Activated CD4-positive, alpha-beta T cell treated with anti-CD3 and anti-CD28 coated beads, Interleukin-2, amount 10 ng/mL, durations not matched to agents 24 days and 14 days (primary cell): ENCODE data around the gene ANKRD11. TPM values are rescaled to one million over a fixed set of nuclear protein-coding genes. Genes with fewer than 3 reads are reported as not detected.
"Not testable (repeated sequence)": the region's sequence is repeated elsewhere in the genome, so short reads cannot be mapped to it uniquely, and the experiment has no call there.

Experiments used
- DNase-seq: peaks from one replicate; pipeline ENCODE4 v3.0.0; 2022
- H3K27ac Mint-ChIP-seq: one replicate; pipeline ENCODE4 v1.8.0; 2022; ENCODE audit warnings: mild to moderate bottlenecking, mixed read lengths
- H3K27me3 Mint-ChIP-seq: one replicate; pipeline ENCODE4 v1.8.0; 2022; ENCODE audit warnings: mixed read lengths
- H3K36me3 Mint-ChIP-seq: one replicate; pipeline ENCODE4 v1.8.0; 2022; ENCODE audit warnings: low read depth, mild to moderate bottlenecking, mixed read lengths
- H3K4me1 Mint-ChIP-seq: one replicate; pipeline ENCODE4 v1.8.0; 2021; ENCODE audit warnings: mixed read lengths
- H3K4me3 Mint-ChIP-seq: one replicate; pipeline ENCODE4 v1.8.0; 2022; ENCODE audit warnings: mild to moderate bottlenecking, moderate library complexity, mixed read lengths
- H3K9me3 Mint-ChIP-seq: one replicate; pipeline ENCODE4 v1.8.0; 2021; ENCODE audit warnings: mixed read lengths
- intact Hi-C: fragments of 100-400 bp; cut with micrococcal nuclease; formaldehyde crosslinking; loops from one replicate; pipeline ENCODE4 v1.15.1; 2023
- total RNA-seq: library from RNA; stranded (reverse); gene quantifications from 2 replicates; pipeline ENCODE4 v1.2.3, GENCODE V29; 2022

Gene ANKRD11
- total RNA-seq, 1 donor from 2014 or later, result 152 TPM

- Mint-ChIP-seq H3K27me3 (no peaks in the 10 kb centered on the region), H3K9me3 (no peaks in the 10 kb centered on the region), H3K4me1 (peaks cover 76% of the 10 kb centered on the region), H3K36me3 (peaks cover 27% of the 10 kb centered on the region), H3K27ac (no peak overlapping the region), H3K4me3 (peak overlapping the region; percentile 6)
- no peak for DNase-seq
- intact Hi-C loops, result no loop called here
These were observed 8.9 kb downstream of the ANKRD11 start for GRCh38 chr16:89481356-89481955.

DNA sequence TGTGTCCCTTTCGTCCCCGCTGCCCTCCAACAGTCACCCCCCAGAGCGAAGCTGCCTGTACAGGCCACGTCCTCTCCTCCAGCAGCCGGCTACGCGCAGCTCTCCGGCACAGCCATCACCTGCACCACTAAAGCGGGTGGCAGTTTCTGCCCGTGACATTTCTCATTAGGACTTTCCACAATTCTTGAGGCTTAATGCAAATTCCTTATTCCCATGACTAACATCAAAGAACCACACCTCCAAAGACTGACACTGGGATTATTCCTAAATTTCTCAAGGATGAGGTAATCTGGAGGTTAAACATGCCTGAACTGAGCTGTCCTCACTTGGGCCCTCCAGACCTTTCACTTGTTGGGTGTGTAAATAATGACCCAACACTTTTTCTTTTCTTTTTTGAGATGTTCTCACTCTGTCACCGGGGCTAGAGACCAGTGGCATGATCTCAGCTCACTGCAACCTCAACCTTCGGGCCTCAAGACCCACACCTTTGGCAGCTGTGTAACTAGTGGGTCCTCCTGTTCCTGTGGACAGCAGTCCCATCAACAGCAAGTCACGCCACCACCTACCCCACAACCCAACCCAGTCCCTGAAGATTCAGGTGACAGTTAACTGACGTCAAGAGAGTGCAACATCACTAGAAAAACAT lies 11.7 kb downstream of the ANKRD11 start:
- H3K4me3 Mint-ChIP-seq, result peak overlapping the region; percentile 56
- peak overlapping the region; percentile 55 for H3K27ac Mint-ChIP-seq
- DNase-seq, result no peak
- intact Hi-C loops, result no loop called here
- H3K9me3 Mint-ChIP-seq, result peaks cover 3% of the 10 kb centered on the region
- peaks cover 36% of the 10 kb centered on the region for H3K36me3 Mint-ChIP-seq
- peaks cover 69% of the 10 kb centered on the region for H3K4me1 Mint-ChIP-seq
- no peaks in the 10 kb centered on the region for H3K27me3 Mint-ChIP-seq

GRCh38 chr16:89476811-89477261 lies 13.5 kb downstream of the ANKRD11 start:
- Mint-ChIP-seq H3K4me3 (peak overlapping the region; percentile 13), H3K9me3 (peaks cover 3% of the 10 kb centered on the region), H3K27ac (peak overlapping the region; percentile 51), H3K27me3 (no peaks in the 10 kb centered on the region), H3K36me3 (peaks cover 25% of the 10 kb centered on the region), H3K4me1 (peaks cover 63% of the 10 kb centered on the region)
- intact Hi-C loops, result no loop called here
- DNase-seq, result no peak

DNA sequence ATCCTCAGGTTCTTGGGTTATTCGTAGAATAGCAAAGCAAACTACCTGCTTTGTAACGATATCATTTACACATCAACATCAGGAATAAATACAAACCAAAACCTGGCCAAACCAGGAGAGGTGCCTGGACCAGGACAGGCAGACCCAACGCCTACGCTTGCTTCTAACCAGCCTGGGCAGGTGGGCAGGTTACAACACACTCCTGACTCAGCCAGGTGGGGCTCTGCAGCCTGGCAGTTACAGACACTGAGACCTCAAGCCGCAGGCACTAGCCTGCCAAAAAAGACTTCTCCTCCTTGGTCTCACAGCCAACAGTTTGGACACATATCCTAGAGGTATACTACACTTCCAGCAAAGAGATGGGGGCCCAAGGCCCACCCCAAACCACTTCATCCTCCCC lies 14.0 kb downstream of the ANKRD11 start:
- Mint-ChIP-seq H3K27ac (peak overlapping the region; percentile 51), H3K4me3 (peak overlapping the region; percentile 13), H3K36me3 (peaks cover 22% of the 10 kb centered on the region), H3K9me3 (peaks cover 3% of the 10 kb centered on the region), H3K4me1 (peaks cover 62% of the 10 kb centered on the region), H3K27me3 (no peaks in the 10 kb centered on the region)
- no peak for DNase-seq
- intact Hi-C loops, result no loop called here

DNA sequence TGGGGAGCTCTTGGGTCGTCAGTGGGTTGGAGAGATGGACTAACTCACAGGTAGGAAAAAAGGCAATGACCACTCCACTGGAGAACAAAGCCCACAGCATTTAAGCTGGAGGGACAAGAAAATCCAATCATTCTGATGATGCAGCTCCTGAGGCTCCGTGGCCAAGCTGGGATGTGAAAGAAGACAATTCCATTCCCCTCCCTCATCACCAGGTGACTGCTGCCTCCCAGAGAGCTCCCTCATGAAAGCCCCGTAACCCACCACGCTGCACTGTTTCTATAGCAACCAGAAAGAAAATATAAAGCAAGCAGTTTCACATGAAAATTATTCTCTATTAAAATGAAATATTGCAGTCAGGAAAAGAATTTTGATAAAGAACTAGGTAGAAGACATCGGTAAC lies 15.2 kb downstream of the ANKRD11 start:
- H3K27me3 Mint-ChIP-seq, result no peaks in the 10 kb centered on the region
- no peak overlapping the region for H3K27ac Mint-ChIP-seq
- no peak for DNase-seq
- peaks cover 16% of the 10 kb centered on the region for H3K36me3 Mint-ChIP-seq
- H3K9me3 Mint-ChIP-seq, result peaks cover 3% of the 10 kb centered on the region
- peaks cover 59% of the 10 kb centered on the region for H3K4me1 Mint-ChIP-seq
- H3K4me3 Mint-ChIP-seq, result no peak overlapping the region
- intact Hi-C loops, result no loop called here

DNA sequence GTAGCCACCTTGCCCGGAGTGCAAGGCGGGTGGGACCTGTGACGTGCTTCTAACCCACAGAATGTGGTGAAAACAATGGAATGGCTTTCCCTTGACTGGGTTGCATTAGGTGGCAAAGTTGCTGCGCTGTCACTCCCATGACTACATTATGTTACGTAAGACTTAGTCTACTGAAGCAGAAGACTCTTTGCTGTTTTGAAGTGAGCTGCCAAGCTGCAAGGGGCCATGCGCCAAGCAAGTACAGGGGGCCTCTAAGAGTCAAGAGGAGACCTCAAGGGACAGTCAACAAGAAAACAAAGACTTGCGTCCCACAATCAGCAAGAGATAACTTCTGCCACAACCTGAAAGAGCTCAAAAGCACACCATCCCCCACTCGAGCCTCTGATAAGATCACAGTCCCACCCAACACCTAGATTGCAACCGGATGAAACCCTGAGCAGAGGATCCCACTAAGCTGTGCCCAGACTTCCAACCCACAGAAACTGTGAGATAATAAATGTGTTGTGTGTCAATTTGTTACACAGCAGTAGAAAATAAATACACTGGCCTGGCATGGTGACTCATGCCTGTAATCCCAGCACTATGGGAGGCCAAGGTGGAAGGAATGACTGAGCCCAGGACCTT lies 16.5 kb downstream of the ANKRD11 start:
- peaks cover 3% of the 10 kb centered on the region for H3K9me3 Mint-ChIP-seq
- H3K36me3 Mint-ChIP-seq, result peaks cover 19% of the 10 kb centered on the region
- intact Hi-C loops, result no loop called here
- peak overlapping the region; percentile 33 for H3K4me3 Mint-ChIP-seq
- no peaks in the 10 kb centered on the region for H3K27me3 Mint-ChIP-seq
- peak overlapping the region; percentile 90 for H3K27ac Mint-ChIP-seq
- peaks cover 56% of the 10 kb centered on the region for H3K4me1 Mint-ChIP-seq
- peak; percentile 62 for DNase-seq

- DNase-seq, result no peak
- H3K4me3 Mint-ChIP-seq, result no peak overlapping the region
- H3K36me3 Mint-ChIP-seq, result peaks cover 20% of the 10 kb centered on the region
- H3K9me3 Mint-ChIP-seq, result peaks cover 3% of the 10 kb centered on the region
- H3K27ac Mint-ChIP-seq, result peak overlapping the region; percentile 10
- peaks cover 49% of the 10 kb centered on the region for H3K4me1 Mint-ChIP-seq
- H3K27me3 Mint-ChIP-seq, result no peaks in the 10 kb centered on the region
- intact Hi-C loops, result no loop called here
These were observed 17.1 kb downstream of the ANKRD11 start for GRCh38 chr16:89473136-89473712.

DNA sequence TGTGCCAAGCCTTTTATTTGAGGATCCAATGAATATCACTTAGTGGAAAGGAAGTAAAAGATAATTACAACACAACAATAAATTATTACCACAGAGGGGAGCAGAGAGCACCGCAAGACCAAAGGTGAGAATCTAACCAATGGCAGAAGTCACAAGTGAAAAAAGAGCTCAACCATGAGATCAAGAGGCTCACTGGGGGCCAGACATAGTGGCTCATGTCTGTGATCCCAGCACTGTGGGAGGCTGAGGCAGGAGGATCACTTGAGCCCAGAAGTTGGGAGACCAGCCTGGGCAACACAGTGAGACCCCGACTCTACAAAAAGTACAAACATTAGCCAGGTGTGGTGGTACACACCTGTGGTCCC lies 17.7 kb downstream of the ANKRD11 start:
- Mint-ChIP-seq H3K4me3 (no peak overlapping the region), H3K27ac (no peak overlapping the region), H3K36me3 (peaks cover 20% of the 10 kb centered on the region), H3K4me1 (peaks cover 48% of the 10 kb centered on the region), H3K27me3 (no peaks in the 10 kb centered on the region), H3K9me3 (peaks cover 3% of the 10 kb centered on the region)
- no peak for DNase-seq
- intact Hi-C loops, result no loop called here

DNA sequence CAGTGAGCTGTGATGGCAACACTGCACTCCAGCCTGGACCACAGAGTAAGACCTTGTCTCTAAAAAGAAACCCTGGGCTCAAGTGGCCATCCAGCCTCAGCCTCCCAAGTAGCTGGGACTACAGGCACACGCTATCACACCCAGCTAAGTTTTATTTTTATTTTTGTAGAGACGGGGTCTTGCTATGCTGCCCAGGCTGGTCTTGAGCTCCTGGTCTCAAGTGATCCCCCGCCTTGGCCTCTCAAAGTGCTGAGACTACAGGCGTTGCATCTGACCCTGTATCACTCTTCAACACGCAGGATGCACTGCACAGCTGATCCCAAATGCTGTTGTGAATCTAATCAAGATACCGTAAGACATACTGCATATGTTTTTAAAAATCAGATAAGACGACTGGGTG lies 23.0 kb downstream of the ANKRD11 start:
- Mint-ChIP-seq H3K9me3 (no peaks in the 10 kb centered on the region), H3K27ac (peak overlapping the region; percentile 29), H3K4me1 (peaks cover 39% of the 10 kb centered on the region), H3K36me3 (peaks cover 10% of the 10 kb centered on the region), H3K27me3 (no peaks in the 10 kb centered on the region), H3K4me3 (no peak overlapping the region)
- DNase-seq, result no peak
- intact Hi-C loops, result no loop called here

- Mint-ChIP-seq H3K27me3 (no peaks in the 10 kb centered on the region), H3K4me1 (peaks cover 36% of the 10 kb centered on the region), H3K36me3 (peaks cover 10% of the 10 kb centered on the region), H3K27ac (peak overlapping the region; percentile 29), H3K9me3 (no peaks in the 10 kb centered on the region), H3K4me3 (no peak overlapping the region)
- intact Hi-C loops, result no loop called here
- DNase-seq, result no peak
These were observed 23.4 kb downstream of the ANKRD11 start for GRCh38 chr16:89466920-89467319.

- H3K9me3 Mint-ChIP-seq, H3K27me3 Mint-ChIP-seq, intact Hi-C loops, DNase-seq, H3K27ac Mint-ChIP-seq, H3K4me3 Mint-ChIP-seq: not testable (repeated sequence)
- Mint-ChIP-seq H3K36me3 (peaks cover 11% of the 10 kb centered on the region), H3K4me1 (peaks cover 42% of the 10 kb centered on the region)
These were observed 27.0 kb downstream of the ANKRD11 start for GRCh38 chr16:89463312-89463711.

DNA sequence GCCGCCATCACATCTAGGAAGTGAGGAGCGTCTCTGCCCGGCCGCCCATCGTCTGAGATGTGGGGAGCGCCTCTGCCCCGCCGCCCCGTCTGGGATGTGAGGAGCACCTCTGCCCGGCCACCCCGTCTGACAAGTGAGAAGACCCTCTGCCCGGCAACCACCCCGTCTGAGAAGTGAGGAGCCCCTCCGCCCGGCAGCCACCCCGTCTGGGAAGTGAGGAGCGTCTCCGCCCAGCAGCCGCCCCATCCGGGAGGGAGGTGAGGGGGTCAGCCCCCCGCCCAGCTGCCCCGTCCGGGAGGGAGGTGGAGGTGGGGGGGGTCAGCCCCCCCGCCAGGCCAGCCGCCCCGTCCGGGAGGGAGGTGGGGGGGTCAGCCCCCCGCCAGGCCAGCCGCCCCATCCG lies 27.7 kb downstream of the ANKRD11 start:
- H3K4me3 Mint-ChIP-seq, H3K27ac Mint-ChIP-seq, H3K9me3 Mint-ChIP-seq, DNase-seq, H3K27me3 Mint-ChIP-seq, intact Hi-C loops: not testable (repeated sequence)
- Mint-ChIP-seq H3K4me1 (peaks cover 40% of the 10 kb centered on the region), H3K36me3 (peaks cover 12% of the 10 kb centered on the region)

- H3K27me3 Mint-ChIP-seq, H3K27ac Mint-ChIP-seq, H3K4me3 Mint-ChIP-seq, intact Hi-C loops, H3K9me3 Mint-ChIP-seq, DNase-seq: not testable (repeated sequence)
- Mint-ChIP-seq H3K36me3 (peaks cover 14% of the 10 kb centered on the region), H3K4me1 (peaks cover 38% of the 10 kb centered on the region)
These were observed 28.5 kb downstream of the ANKRD11 start for GRCh38 chr16:89461890-89462289.

GRCh38 chr16:89460556-89460955 lies 29.8 kb downstream of the ANKRD11 start:
- Mint-ChIP-seq H3K36me3 (peaks cover 13% of the 10 kb centered on the region), H3K27me3 (no peaks in the 10 kb centered on the region), H3K27ac (no peak overlapping the region), H3K4me3 (no peak overlapping the region), H3K4me1 (peaks cover 34% of the 10 kb centered on the region), H3K9me3 (no peaks in the 10 kb centered on the region)
- no peak for DNase-seq
- intact Hi-C loops, result no loop called here
